Endothelial cell of umbilical vein (primary cell): ENCODE results near the gene PIM3.

Source experiments
- EZH2 ChIP-seq: IDR thresholded peaks from 2 replicates; pipeline ENCODE4 v1.6.1; 2012; ENCODE audit warnings: borderline replicate concordance, low read depth, mild to moderate bottlenecking, moderate library complexity, low read length, inconsistent platforms; ENCODE audit not compliant: severe bottlenecking
- GATA2 ChIP-seq: IDR thresholded peaks from 2 replicates; pipeline ENCODE4 v1.7.0; 2011; ENCODE audit warnings: low read depth, mild to moderate bottlenecking, moderate library complexity, mixed read lengths, low read length; ENCODE audit not compliant: insufficient read length, insufficient read depth
- JUN ChIP-seq: IDR thresholded peaks from 2 replicates; pipeline ENCODE4 v1.6.1; 2011; ENCODE audit warnings: borderline replicate concordance, low read depth; ENCODE audit not compliant: insufficient read length, insufficient read depth
- POLR2A ChIP-seq: IDR thresholded peaks from 2 replicates; pipeline ENCODE4 v1.6.1; 2012; ENCODE audit warnings: low read depth, mild to moderate bottlenecking, control low read depth, low read length
- TF ChIP-seq, protein P1 (sequence below), 2 donors: IDR thresholded peaks; 1 replicate in 1 of 2; 2 replicates in 1 of 2; pipeline ENCODE4 v1.5.1; 2011; ENCODE audit warnings: low read length in 2 of 2, mild to moderate bottlenecking in 2 of 2, moderate library complexity in 2 of 2, control low read depth in 1 of 2, inconsistent platforms in 1 of 2, low read depth in 1 of 2; ENCODE audit not compliant: insufficient read depth in 1 of 2; ENCODE audit errors: extremely low read depth in 1 of 2

DNA sequence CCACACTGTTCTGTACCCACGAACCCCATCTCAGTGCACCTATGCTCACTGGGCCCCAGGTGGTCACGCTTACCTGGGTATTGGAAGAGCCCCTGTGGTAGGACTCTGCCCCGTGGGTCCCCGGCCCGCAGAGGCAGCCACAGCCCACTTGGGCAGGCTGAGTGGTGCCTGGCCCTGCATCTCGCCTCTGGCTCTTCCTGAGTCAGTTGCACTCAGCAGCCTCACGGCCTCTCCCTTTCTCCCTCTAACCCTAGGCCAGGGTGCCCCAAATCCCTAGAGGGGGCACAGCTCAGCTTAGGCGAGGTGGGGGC, 32.4 kb upstream of the PIM3 start:
- TF ChIP-seq POLR2A (no peak), EZH2 (no peak), JUN (no peak), GATA2 (no peak)
- TF ChIP-seq, protein P1, sequence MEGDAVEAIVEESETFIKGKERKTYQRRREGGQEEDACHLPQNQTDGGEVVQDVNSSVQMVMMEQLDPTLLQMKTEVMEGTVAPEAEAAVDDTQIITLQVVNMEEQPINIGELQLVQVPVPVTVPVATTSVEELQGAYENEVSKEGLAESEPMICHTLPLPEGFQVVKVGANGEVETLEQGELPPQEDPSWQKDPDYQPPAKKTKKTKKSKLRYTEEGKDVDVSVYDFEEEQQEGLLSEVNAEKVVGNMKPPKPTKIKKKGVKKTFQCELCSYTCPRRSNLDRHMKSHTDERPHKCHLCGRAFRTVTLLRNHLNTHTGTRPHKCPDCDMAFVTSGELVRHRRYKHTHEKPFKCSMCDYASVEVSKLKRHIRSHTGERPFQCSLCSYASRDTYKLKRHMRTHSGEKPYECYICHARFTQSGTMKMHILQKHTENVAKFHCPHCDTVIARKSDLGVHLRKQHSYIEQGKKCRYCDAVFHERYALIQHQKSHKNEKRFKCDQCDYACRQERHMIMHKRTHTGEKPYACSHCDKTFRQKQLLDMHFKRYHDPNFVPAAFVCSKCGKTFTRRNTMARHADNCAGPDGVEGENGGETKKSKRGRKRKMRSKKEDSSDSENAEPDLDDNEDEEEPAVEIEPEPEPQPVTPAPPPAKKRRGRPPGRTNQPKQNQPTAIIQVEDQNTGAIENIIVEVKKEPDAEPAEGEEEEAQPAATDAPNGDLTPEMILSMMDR (IDR thresholded peaks at IDR 0.05; ENCODE audit: extremely low read depth in 1 of 2, insufficient read depth in 1 of 2, low read depth in 1 of 2, low read length in 2 of 2): no peak
